HepG2 (cell line): ENCODE measurements around the gene TSHZ2. TPM values are rescaled to one million over a fixed set of nuclear protein-coding genes. Genes with fewer than 3 reads are reported as not detected.

ENCODE experiments used
- ATAC-seq: fragments of 200-7000 bp; cut with Tn5 transposase; 3 replicates; pipeline ENCODE4 v1.9.1; 2020; ENCODE audit warnings: mild to moderate bottlenecking, moderate library complexity
- BruUV-seq: library from RNA; stranded (reverse); fragments of 400-500 nt; replicated peaks from 2 replicates; lab custom pipeline; 2021; lab: Mats Ljungman, UMichigan
- CTCF ChIA-PET: fragments of 300-600 bp; formaldehyde crosslinking; extraction: SDS; loops from one replicate; lab custom pipeline; 2021; ENCODE audit warnings: low total read pairs, inconsistent platforms, low intra/inter-chr PET ratio; lab: Yijun Ruan, JAX
- POLR2A ChIA-PET: fragments of 350-600 bp; sonication (Branson Sonifier 250); formaldehyde crosslinking; loops from one replicate; lab custom pipeline; 2020; ENCODE audit warnings: antibody characterized with exemption, inconsistent platforms; lab: Yijun Ruan, JAX
- DNase-seq: peaks from one replicate; pipeline ENCODE4 v3.0.0-alpha.2; 2015; ENCODE audit warnings: low spot score
- FAIRE-seq: peaks from 3 replicates; lab custom pipeline; 2011; peaks lifted over from hg19 to GRCh38; lab: Jason Lieb, UNC
- H2AFZ ChIP-seq: one replicate; pipeline ENCODE4 v1.6.1; 2011; ENCODE audit warnings: low read length, inconsistent platforms
- H3K27ac ChIP-seq: fragments of 300-600 bp; 3 replicates; pipeline ENCODE4 v1.8.0; 2011; ENCODE audit warnings: mixed run types, mild to moderate bottlenecking, mixed read lengths, low read length, inconsistent platforms; ENCODE audit not compliant: insufficient read depth; ENCODE audit errors: extremely low read length
- H3K27me3 ChIP-seq, 2 experiments: fragments of 200-600 bp in 1 of 2; 2 replicates in 1 of 2; 3 replicates in 1 of 2; pipeline versions ENCODE4 v1.6.0 to v1.8.0; 2011; ENCODE audit warnings: low read length in 2 of 2, mild to moderate bottlenecking in 2 of 2, moderate library complexity in 2 of 2, inconsistent platforms in 1 of 2; ENCODE audit not compliant: insufficient read depth in 2 of 2, control insufficient read depth in 1 of 2
- H3K36me3 ChIP-seq, 2 experiments: fragments of 200-600 bp in 1 of 2; replicated peaks in 1 of 2; 2 replicates in 1 of 2; 3 replicates in 1 of 2; pipeline versions ENCODE4 v1.5.1 to v1.8.0; 2011; ENCODE audit warnings: low read length in 2 of 2, inconsistent platforms in 1 of 2; ENCODE audit not compliant: insufficient read depth in 2 of 2, control insufficient read depth in 1 of 2
- H3K4me1 ChIP-seq: 2 replicates; pipeline ENCODE4 v1.5.1; 2012; ENCODE audit warnings: low read length, inconsistent platforms; ENCODE audit not compliant: insufficient read depth
- H3K4me2 ChIP-seq: 2 replicates; pipeline ENCODE4 v1.6.0; 2011; ENCODE audit warnings: low read depth, low read length, inconsistent platforms
- H3K4me3 ChIP-seq, 3 experiments: fragments of 200-600 bp in 1 of 3; sonication (generic), shearing (Covaris generic) in 1 of 3; replicated peaks in 1 of 3; 2 replicates each; pipeline ENCODE4 v1.5.1; 2011 to 2016; ENCODE audit warnings: low read length in 3 of 3, inconsistent platforms in 2 of 3, low read depth in 2 of 3, mild to moderate bottlenecking in 2 of 3, control low read depth in 1 of 3, mixed read lengths in 1 of 3; ENCODE audit not compliant: insufficient read depth in 1 of 3
- H3K79me2 ChIP-seq: one replicate; pipeline ENCODE4 v1.6.1; 2011; ENCODE audit warnings: low read length, inconsistent platforms; ENCODE audit not compliant: insufficient read depth
- H3K9ac ChIP-seq: 2 replicates; pipeline ENCODE4 v1.6.0; 2011; ENCODE audit warnings: mild to moderate bottlenecking, low read depth, low read length, inconsistent platforms; ENCODE audit not compliant: insufficient read depth
- H3K9me3 ChIP-seq: 2 replicates; pipeline ENCODE4 v1.5.1; 2012; ENCODE audit warnings: mild to moderate bottlenecking, low read length
- H4K20me1 ChIP-seq: 2 replicates; pipeline ENCODE4 v1.6.0; 2011; ENCODE audit warnings: inconsistent platforms, mild to moderate bottlenecking, low read length, moderate library complexity; ENCODE audit not compliant: insufficient read depth
- NR2C2 ChIP-seq: sonication (generic); formaldehyde crosslinking; IDR thresholded peaks from 2 replicates; pipeline ENCODE4 v1.4.0; 2020; ENCODE audit warnings: missing genetic modification reagents, mild to moderate bottlenecking, moderate library complexity, borderline replicate concordance
- RNF2 ChIP-seq: fragments of 450-650 bp; conservative IDR thresholded peaks from 2 replicates; pipeline ENCODE4 v1.6.1; 2016; ENCODE audit warnings: low read depth
- SYNCRIP ChIP-seq: fragments of 200-400 bp; formaldehyde crosslinking; IDR thresholded peaks from 2 replicates; pipeline ENCODE4 v1.6.1; 2018; ENCODE audit warnings: mild to moderate bottlenecking, low read depth, low read length; ENCODE audit not compliant: insufficient read depth
- ZEB1 ChIP-seq: IDR thresholded peaks from 2 replicates; pipeline ENCODE4 v1.6.1; 2012; ENCODE audit warnings: mild to moderate bottlenecking, low read depth, inconsistent platforms; ENCODE audit not compliant: insufficient replicate concordance
- ZNF598 ChIP-seq: sonication (generic); formaldehyde crosslinking; IDR thresholded peaks from 2 replicates; pipeline ENCODE4 v1.5.1; 2020; ENCODE audit warnings: mild to moderate bottlenecking, missing genetic modification reagents, borderline replicate concordance
- ZNF607 ChIP-seq: sonication (generic); formaldehyde crosslinking; IDR thresholded peaks from 2 replicates; pipeline ENCODE4 v1.5.1; 2020; ENCODE audit warnings: missing genetic modification reagents, mild to moderate bottlenecking, borderline replicate concordance
- WGBS: methylation state at CpG from one replicate; pipeline ENCODE4 v1.1.6; 2017; ENCODE audit warnings: low lambda C conversion rate; 5-methylcytosine and 5-hydroxymethylcytosine counted together
- in situ Hi-C: cut with HindIII; loops from 2 replicates; pipeline ENCODE4 v1.10.0; 2017; ENCODE audit warnings: low pct_unique_long_range_greater_than_20kb; ENCODE audit not compliant: extremely low pct_ligation_motif_present
- intact Hi-C: fragments of 100-400 bp; cut with micrococcal nuclease; formaldehyde crosslinking; loops from one replicate; pipeline ENCODE4 v1.10.0; 2022; ENCODE audit not compliant: unreplicated experiment
- polyA plus RNA-seq, 8 experiments: library from polyadenylated mRNA; depleted of rRNA in 3 of 8; stranded (reverse) in 7 of 8; unstranded in 1 of 8; fragments of >200 nt; fragmentation: Illumina TruSeq in 4 of 8; extraction: Trizol in 4 of 8; gene quantifications; 2 replicates each; pipeline versions ENCODE4 v1.2.1 to v1.2.3, GENCODE V29; 2011 to 2016; ENCODE audit warnings: low read depth in 4 of 8, missing spikeins in 1 of 8, mixed read lengths in 1 of 8; ENCODE audit not compliant: insufficient read depth in 1 of 8
- total RNA-seq, 5 experiments: library from RNA; depleted of rRNA; stranded (reverse); fragments of >200 nt; fragmentation: Illumina TruSeq; extraction: Trizol; gene quantifications; 2 replicates each; pipeline ENCODE4 v1.2.3, GENCODE V29; 2016; ENCODE audit warnings: low read depth in 1 of 5
- TF ChIP-seq, protein P1 (sequence below): sonication (generic); formaldehyde crosslinking; IDR thresholded peaks from 2 replicates; pipeline ENCODE4 v1.9.0; 2022; ENCODE audit warnings: missing genetic modification reagents, mild to moderate bottlenecking, borderline replicate concordance
- TF ChIP-seq, protein P2 (sequence below): sonication (generic); formaldehyde crosslinking; IDR thresholded peaks from 2 replicates; pipeline ENCODE4 v1.4.0; 2020; ENCODE audit warnings: missing genetic modification reagents, borderline replicate concordance

Gene TSHZ2
- total and polyA plus RNA-seq, 2 of the 13 experiments (the other 11 are each of a cell fraction or from before 2014, with no cell fraction given): 0.01 TPM; not detected in 1

DNA sequence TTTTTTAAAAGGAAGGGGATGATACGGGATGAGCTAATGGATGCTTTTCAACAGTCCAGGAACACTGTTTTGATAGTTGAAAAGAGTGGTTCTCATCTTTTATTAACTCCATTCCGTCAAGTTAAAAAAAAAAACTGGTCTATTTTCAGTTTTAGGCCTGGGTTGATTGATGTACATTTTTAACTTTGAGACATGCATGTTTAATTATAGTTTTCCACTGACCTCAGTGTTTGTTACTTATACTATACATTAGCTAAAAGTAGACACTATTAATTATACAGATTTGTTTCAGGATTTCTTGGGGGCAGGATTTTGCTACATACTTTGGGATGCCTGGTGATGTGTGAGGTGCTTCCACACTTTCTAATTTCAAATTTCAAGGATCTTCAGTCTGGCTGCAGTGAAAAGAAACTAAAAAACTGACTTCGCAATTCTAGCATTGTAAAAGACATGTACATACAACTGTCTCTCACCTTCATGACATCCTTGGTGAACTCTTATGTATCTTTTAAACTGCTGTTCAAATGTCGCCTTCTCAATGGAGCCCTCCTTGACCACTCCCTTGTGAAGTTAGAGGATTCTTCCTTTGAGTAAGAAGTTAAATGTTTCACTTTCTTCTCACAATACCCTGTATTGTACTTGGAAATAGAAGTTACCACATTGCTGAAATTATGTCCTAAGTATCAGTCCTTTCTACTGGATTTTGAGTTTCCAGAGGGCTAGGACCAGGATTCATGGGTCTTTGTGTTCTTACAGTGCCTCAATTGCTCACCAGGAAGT is 101.7 kb downstream of the TSHZ2 start:
- Histone ChIP-seq H3K4me2 (no peak overlapping the region), H3K9ac (no peak overlapping the region), H3K27ac (no peak overlapping the region), H3K9me3 (no peaks in the 10 kb centered on the region), H3K36me3 (no peaks in the 10 kb centered on the region), H4K20me1 (no peaks in the 10 kb centered on the region), H2AFZ (no peak overlapping the region), H3K27me3 (0 out of 5 replicates have a peak, but pooled peaks cover 0 to 6% of the 10 kb centered on the region in 2 experiments), H3K4me3 (no peak overlapping the region), H3K4me1 (peaks cover 35% of the 10 kb centered on the region), H3K79me2 (no peaks in the 10 kb centered on the region)
- ChIA-PET POLR2A (interaction anchor here (0.6 kb wide), 1 partner anchor 640 kb away, joined by 3 read pairs; no protein-coding TSS in a partner anchor), CTCF (no interaction called here)
- BruUV-seq: no TSS peak
- in situ Hi-C loops: no loop called here
- DNase-seq (no peak), ATAC-seq (no peak), FAIRE-seq (no peak)
- intact Hi-C loops: no loop called here
- TF ChIP-seq, protein P1, sequence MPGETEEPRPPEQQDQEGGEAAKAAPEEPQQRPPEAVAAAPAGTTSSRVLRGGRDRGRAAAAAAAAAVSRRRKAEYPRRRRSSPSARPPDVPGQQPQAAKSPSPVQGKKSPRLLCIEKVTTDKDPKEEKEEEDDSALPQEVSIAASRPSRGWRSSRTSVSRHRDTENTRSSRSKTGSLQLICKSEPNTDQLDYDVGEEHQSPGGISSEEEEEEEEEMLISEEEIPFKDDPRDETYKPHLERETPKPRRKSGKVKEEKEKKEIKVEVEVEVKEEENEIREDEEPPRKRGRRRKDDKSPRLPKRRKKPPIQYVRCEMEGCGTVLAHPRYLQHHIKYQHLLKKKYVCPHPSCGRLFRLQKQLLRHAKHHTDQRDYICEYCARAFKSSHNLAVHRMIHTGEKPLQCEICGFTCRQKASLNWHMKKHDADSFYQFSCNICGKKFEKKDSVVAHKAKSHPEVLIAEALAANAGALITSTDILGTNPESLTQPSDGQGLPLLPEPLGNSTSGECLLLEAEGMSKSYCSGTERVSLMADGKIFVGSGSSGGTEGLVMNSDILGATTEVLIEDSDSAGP: no peak
- TF ChIP-seq ZNF607 (CRISPR knock-in tag) (no peak), RNF2 (no peak), ZNF598 (CRISPR knock-in tag) (no peak), SYNCRIP (no peak), NR2C2 (CRISPR knock-in tag) (no peak), ZEB1 (no peak)
- TF ChIP-seq, protein P2, sequence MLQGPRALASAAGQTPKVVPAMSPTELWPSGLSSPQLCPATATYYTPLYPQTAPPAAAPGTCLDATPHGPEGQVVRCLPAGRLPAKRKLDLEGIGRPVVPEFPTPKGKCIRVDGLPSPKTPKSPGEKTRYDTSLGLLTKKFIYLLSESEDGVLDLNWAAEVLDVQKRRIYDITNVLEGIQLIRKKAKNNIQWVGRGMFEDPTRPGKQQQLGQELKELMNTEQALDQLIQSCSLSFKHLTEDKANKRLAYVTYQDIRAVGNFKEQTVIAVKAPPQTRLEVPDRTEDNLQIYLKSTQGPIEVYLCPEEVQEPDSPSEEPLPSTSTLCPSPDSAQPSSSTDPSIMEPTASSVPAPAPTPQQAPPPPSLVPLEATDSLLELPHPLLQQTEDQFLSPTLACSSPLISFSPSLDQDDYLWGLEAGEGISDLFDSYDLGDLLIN: no peak
- 69% methylated on average over 4 of the region's 4 CpGs for WGBS
